VCaP (cell line): ENCODE data around the gene XNDC1N.

ENCODE experiments used
- H3K27ac ChIP-seq: fragments of 450-650 bp; 2 replicates; pipeline ENCODE4 v1.5.1; 2017
- TF ChIP-seq, protein P1 (sequence below): fragments of 450-650 bp; conservative IDR thresholded peaks from 2 replicates; pipeline ENCODE4 v1.5.1; 2017; ENCODE audit warnings: mild to moderate bottlenecking, moderate library complexity

XNDC1N gene

DNA sequence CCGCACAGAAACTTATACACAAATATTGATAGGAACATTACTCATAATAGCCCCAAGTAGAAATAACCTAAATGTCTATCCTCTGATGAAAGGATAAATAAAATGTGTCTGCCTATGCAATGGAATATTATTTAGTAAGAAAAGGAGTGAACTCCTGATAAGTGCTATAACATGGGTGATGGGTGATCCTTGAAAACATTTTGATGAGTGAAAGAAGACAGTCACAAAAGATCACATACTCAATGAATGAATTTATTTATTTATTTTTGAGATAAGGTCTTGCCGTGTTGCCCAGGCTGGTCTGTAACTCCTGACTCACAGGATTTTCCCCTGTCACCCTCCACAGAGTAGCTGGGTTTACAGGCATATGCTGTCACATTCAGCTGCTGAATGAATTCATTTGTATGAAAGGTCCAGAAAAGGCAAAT, 17.8 kb upstream of the XNDC1N start:
- H3K27ac ChIP-seq = no peak overlapping the region
- TF ChIP-seq, protein P1, sequence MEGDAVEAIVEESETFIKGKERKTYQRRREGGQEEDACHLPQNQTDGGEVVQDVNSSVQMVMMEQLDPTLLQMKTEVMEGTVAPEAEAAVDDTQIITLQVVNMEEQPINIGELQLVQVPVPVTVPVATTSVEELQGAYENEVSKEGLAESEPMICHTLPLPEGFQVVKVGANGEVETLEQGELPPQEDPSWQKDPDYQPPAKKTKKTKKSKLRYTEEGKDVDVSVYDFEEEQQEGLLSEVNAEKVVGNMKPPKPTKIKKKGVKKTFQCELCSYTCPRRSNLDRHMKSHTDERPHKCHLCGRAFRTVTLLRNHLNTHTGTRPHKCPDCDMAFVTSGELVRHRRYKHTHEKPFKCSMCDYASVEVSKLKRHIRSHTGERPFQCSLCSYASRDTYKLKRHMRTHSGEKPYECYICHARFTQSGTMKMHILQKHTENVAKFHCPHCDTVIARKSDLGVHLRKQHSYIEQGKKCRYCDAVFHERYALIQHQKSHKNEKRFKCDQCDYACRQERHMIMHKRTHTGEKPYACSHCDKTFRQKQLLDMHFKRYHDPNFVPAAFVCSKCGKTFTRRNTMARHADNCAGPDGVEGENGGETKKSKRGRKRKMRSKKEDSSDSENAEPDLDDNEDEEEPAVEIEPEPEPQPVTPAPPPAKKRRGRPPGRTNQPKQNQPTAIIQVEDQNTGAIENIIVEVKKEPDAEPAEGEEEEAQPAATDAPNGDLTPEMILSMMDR = no peak

DNA sequence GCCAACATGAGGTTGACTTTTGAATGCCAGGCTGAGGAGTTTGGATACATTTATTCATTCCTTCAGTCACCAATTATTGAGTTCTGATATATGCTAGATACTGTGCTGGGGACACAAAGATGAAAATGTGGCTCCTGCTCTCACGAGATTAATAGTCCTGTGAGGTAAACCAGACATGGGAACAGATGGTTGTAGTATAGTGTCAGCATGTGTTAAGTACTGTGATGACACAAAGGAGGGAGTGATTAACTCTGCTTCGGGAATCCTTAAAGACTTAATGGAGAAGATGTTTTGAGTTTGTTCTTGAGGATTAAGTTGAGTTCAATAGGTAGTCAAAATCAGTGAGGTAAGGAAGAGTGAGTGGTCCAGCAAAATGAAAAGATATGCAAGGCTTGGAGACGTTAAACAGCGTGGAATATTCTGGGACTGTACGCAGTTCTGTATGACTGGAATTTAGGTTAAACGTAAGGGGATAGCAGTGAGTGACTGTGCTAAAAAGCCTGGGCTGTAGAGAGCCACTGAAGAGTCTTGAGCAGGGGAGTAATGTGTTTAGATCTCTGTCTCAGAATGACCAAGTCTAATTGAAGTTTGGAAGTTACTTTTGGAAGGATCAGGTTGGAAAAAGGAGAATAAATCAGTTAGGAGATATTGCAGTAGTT, 12.3 kb upstream of the XNDC1N start:
- no peak overlapping the region for H3K27ac ChIP-seq
- TF ChIP-seq, protein P1 = no peak

DNA sequence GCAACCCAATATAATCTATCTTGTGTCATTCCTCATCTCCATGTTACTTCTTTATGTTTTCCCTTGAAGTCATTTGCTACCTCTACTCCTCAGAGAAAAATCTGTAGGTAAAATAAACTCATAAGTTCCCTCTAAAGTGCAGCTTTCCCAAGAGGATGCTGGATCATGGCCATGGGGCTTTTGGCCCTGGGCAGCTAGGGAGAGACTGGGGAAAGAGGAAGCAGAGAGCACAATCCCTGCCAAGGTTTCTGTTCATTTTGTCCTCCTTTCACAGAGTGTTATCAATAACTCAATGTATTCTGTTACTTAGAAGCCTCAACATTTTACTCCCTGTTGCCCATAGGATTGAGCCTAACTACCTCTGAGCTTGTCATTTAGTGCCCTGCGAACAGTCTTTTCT, 9.4 kb upstream of the XNDC1N start:
- TF ChIP-seq, protein P1 = no peak
- no peak overlapping the region for H3K27ac ChIP-seq

DNA sequence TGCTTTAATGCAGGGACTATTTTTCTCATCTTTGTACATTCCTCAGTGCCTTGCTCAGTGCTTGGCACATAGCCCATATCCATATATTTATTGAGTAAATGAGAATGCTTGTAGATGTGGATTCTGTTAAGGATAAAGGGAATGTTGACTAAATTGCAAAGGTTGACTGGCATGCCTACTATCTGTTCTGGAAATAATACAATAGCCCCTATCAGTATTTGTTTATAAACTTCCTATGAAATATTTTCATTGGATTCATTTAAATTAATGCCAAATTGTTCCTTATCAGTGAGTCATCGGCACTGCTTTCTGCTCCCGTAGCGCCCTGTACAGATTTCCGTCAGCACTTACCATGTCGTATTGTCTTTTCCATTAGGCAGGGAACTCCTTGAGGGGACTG, 8.4 kb upstream of the XNDC1N start:
- no peak overlapping the region for H3K27ac ChIP-seq
- TF ChIP-seq, protein P1 = no peak

DNA sequence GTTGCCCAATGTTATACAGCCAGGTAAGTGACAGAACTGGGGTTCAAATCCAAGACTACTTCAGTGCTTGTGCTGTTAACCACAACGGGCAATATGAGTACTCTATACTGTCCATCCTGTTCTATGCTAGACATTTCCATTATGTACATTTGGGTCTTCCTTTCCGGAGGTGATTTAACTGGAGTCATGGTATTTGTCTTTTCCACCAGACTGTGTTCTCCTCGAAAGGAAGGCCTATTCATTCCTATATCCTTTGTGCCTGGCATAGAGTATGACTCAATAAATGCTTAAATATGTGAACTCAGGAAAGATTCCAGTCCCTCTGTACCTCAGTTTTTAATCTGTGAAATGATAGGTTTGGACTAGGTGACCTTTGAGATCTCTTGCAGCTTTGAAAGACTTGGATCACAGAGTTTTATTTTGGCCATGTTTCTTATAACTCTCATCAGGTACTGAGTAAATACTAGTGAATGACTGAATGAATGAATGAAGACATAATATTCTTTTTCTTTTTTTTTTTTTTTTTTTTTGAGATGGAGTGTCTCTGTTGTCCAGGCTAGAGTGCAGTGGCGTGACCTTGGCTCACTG, 7.0 kb upstream of the XNDC1N start:
- TF ChIP-seq, protein P1 = no peak
- no peak overlapping the region for H3K27ac ChIP-seq

DNA sequence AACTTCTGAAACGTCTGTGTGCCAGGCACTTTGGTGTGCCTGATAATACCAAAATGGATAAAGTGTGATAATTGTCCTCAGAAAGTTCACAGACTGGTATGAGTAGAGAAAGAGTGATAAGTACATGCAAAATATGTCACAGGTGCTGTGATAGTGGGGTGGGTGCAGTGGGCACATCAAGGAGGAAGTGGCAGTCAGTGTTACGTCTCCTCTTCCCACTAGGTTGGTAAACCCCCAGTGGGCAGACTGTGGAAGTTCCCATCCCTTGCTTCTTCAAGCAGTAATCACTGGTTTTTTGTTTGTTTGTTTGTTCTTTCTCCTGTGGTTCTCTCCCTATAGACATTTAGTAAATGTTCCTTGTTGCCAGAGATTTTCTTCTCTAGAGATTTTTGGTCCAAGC, 5.8 kb upstream of the XNDC1N start:
- H3K27ac ChIP-seq = peak overlapping the region; percentile 31; the same call in 1 of the 2 replicates
- TF ChIP-seq, protein P1 = no peak

DNA sequence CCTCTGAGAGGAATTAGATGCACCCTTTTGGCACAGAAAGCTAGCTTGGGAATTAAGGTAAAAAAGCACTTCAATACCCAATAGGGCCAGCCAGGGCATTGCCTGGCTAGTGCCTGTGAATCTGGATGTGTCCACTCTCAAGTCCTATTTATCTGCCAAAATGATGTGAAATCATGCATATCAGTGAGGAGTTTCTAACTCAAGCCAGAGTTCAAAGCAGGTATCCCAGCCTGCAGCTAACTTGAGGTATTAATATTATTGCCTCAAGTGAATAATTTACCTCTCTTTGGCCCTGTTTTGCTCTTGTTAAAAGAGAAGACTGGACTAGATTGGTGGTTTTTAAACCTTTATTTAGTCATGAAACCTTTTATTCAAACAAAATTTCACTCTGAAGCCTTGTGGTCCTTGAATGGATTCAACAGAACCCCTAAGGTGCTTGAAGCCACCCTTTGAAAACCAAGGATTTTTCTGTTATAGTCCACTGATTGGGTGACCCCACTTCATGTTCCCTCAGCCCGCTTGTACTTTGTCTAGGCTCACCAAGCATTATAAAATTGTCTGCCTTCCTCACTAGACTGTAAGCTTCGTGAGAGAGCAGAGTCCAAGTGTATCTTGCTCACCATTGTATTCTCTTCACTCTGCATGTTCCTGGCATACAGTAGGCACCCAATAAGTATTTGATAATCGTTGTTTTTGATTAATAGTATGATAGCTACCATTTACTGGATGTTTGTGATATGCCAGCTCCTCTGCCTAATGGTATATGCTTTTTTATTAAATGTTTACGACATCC, 4.9 kb upstream of the XNDC1N start:
- peak overlapping the region; percentile 31; the same call in 1 of the 2 replicates for H3K27ac ChIP-seq
- TF ChIP-seq, protein P1 = no peak
